HL-60 (cell line): ENCODE results near the gene FGA.

Experiments used
- DNase-seq, 2 experiments: peaks; one replicate each; pipeline ENCODE4 v3.0.0-alpha.2; 2010 to 2020; ENCODE audit warnings: low read depth in 1 of 2, low spot score in 1 of 2
- H3K27ac ChIP-seq: fragments of 250-450 bp; sonication (Bioruptor Pico); replicated peaks from 2 replicates; pipeline ENCODE4 v1.5.1; 2020; ENCODE audit warnings: mild to moderate bottlenecking, moderate library complexity
- H3K27me3 ChIP-seq: fragments of 250-450 bp; sonication (Bioruptor Pico); 2 replicates; pipeline ENCODE4 v1.5.1; 2021; ENCODE audit warnings: mild to moderate bottlenecking, moderate library complexity; ENCODE audit not compliant: insufficient read depth, poor library complexity, severe bottlenecking
- H3K4me3 ChIP-seq: replicated peaks from 2 replicates; pipeline ENCODE4 v1.5.1; 2011; ENCODE audit warnings: mild to moderate bottlenecking, control low read depth, low read length; ENCODE audit not compliant: insufficient read depth
- CTCF ChIP-seq: IDR thresholded peaks from one replicate; pipeline ENCODE4 v1.5.1; 2011; ENCODE audit warnings: low read length, control low read depth, inconsistent platforms; ENCODE audit not compliant: insufficient read depth
- GABPA ChIP-seq: IDR thresholded peaks from 2 replicates; pipeline ENCODE4 v1.6.1; 2012; ENCODE audit warnings: low read depth
- POLR2AphosphoS5 ChIP-seq: IDR thresholded peaks from 2 replicates; pipeline ENCODE4 v1.6.1; 2012; ENCODE audit warnings: low read depth
- REST ChIP-seq: IDR thresholded peaks from 2 replicates; pipeline ENCODE4 v1.6.1; 2012; ENCODE audit warnings: low read depth; ENCODE audit not compliant: insufficient replicate concordance
- SPI1 ChIP-seq: IDR thresholded peaks from 2 replicates; pipeline ENCODE4 v1.6.1; 2012; ENCODE audit warnings: low read depth, mild to moderate bottlenecking, borderline replicate concordance

The FGA gene

GRCh38 chr4:154606728-154607723 is 16.5 kb upstream of the FGA start:
- TF ChIP-seq GABPA, result no peak
- DNase-seq, result no peak
- Histone ChIP-seq H3K27ac (no peak overlapping the region), H3K27me3 (no peaks in the 10 kb centered on the region), H3K4me3 (no peak overlapping the region)

DNA sequence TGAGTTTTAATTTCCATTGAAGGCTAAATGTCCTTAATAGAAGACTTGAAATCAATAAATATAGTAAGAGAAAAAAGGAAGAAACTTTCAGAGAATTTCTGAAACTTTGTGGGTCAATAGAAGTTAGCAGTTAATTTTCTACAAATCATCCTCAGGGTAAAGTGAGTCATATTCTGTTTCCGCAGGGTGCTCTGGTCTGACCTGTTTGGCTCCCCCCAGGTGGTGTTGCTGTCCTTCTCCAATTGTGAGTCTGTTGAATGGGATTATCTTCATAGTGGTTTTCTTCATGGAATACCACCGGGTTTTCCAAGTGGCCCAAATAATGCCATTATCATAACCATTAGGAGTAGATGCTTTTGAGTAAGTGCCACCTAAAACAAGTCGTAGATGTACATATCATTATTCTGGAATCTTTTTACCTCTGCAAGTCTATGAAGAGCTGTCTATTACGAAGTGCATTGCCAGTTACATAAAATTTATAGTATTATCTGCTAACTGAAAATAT is 14.2 kb upstream of the FGA start:
- TF ChIP-seq REST, result no peak
- no peak for TF ChIP-seq POLR2AphosphoS5
- no peak for TF ChIP-seq GABPA
- no peak for TF ChIP-seq SPI1
- no peak for TF ChIP-seq CTCF

GRCh38 chr4:154603033-154603943 is 12.7 kb upstream of the FGA start:
- Histone ChIP-seq H3K27ac (no peak overlapping the region), H3K4me3 (no peak overlapping the region), H3K27me3 (no peaks in the 10 kb centered on the region)
- DNase-seq, result no peak
- TF ChIP-seq SPI1, result no peak
- no peak for TF ChIP-seq REST
- no peak for TF ChIP-seq POLR2AphosphoS5
- no peak for TF ChIP-seq GABPA
- TF ChIP-seq CTCF, result no peak

More for the DNA sequence above, 14.2 kb upstream of the FGA start:
- no peak overlapping the region for H3K27ac ChIP-seq
- H3K4me3 ChIP-seq, result no peak overlapping the region
- H3K27me3 ChIP-seq, result no peaks in the 10 kb centered on the region
- DNase-seq, result no peak
